Activated naive CD4-positive, alpha-beta T cell treated with anti-CD3 and anti-CD28 coated beads, Interleukin-2, amount 50 U/mL, for 72 hours (primary cell): ENCODE results near the gene TRRAP. TPM values are rescaled to one million over a fixed set of nuclear protein-coding genes. Genes with fewer than 3 reads are reported as not detected.

Source experiments
- ATAC-seq, 2 donors: fragments of 150-1000 bp; cut with Tn5 transposase; 2 replicates each; pipeline ENCODE4 v1.10.0; 2021; ENCODE audit warnings: mild to moderate bottlenecking in 2 of 2, moderate library complexity in 2 of 2
- DNase-seq, 2 donors: peaks; one replicate each; pipeline ENCODE4 v3.0.0; 2021 to 2022; ENCODE audit warnings: low spot score in 2 of 2
- H3K27ac Mint-ChIP-seq, 2 donors: one replicate each; pipeline ENCODE4 v1.8.0; 2022; ENCODE audit warnings: mild to moderate bottlenecking in 2 of 2, mixed read lengths in 2 of 2
- H3K36me3 Mint-ChIP-seq, 2 donors: one replicate each; pipeline ENCODE4 v1.8.0; 2022; ENCODE audit warnings: mixed read lengths in 2 of 2
- H3K9me3 Mint-ChIP-seq, 2 donors: one replicate each; pipeline ENCODE4 v1.8.0; 2022; ENCODE audit warnings: mixed read lengths in 2 of 2
- total RNA-seq, 2 donors: library from RNA; stranded (reverse); gene quantifications; one replicate each; pipeline ENCODE4 v1.2.3, GENCODE V29; 2022

Gene TRRAP
- total RNA-seq, 2 donors from 2014 or later = 49.8 to 58.3 TPM

GRCh38 chr7:98913026-98913425, 34.7 kb downstream of the TRRAP start:
- ATAC-seq = no peak
- H3K9me3 Mint-ChIP-seq = no peaks in the 10 kb centered on the region

GRCh38 chr7:98913612-98914011, 35.3 kb downstream of the TRRAP start:
- H3K27ac Mint-ChIP-seq = no peak overlapping the region
- H3K9me3 Mint-ChIP-seq = no peaks in the 10 kb centered on the region
- H3K36me3 Mint-ChIP-seq = peaks cover 4 to 8% of the 10 kb centered on the region in 2 donors
- no peak for ATAC-seq
- DNase-seq = no peak

More at GRCh38 chr7:98913026-98913425, 34.7 kb downstream of the TRRAP start:
- Mint-ChIP-seq H3K27ac (no peak overlapping the region), H3K36me3 (peaks cover 4 to 8% of the 10 kb centered on the region in 2 donors)
- no peak for DNase-seq

- Mint-ChIP-seq H3K27ac (peak overlapping the region in 1 of 2 donors; percentile 14), H3K9me3 (no peaks in the 10 kb centered on the region), H3K36me3 (peaks cover 0 to 4% of the 10 kb centered on the region in 2 donors)
- no peak for DNase-seq
- no peak for ATAC-seq
Measured at GRCh38 chr7:98917331-98917730, 39.0 kb downstream of the TRRAP start.

GRCh38 chr7:98921608-98922372, 43.5 kb downstream of the TRRAP start:
- Mint-ChIP-seq H3K36me3 (peaks cover 21 to 23% of the 10 kb centered on the region in 2 donors), H3K27ac (no peak overlapping the region)
- DNase-seq = no peak

GRCh38 chr7:98922392-98923187, 44.3 kb downstream of the TRRAP start:
- Mint-ChIP-seq H3K27ac (peak overlapping the region; percentile 35 to 88), H3K36me3 (peaks cover 18 to 26% of the 10 kb centered on the region in 2 donors), H3K9me3 (no peaks in the 10 kb centered on the region)
- no peak for ATAC-seq
- no peak for DNase-seq

More at GRCh38 chr7:98921608-98922372, 43.5 kb downstream of the TRRAP start:
- ATAC-seq = no peak
- H3K9me3 Mint-ChIP-seq = no peaks in the 10 kb centered on the region

GRCh38 chr7:98923512-98923911, 45.2 kb downstream of the TRRAP start:
- peaks cover 24 to 32% of the 10 kb centered on the region in 2 donors for H3K36me3 Mint-ChIP-seq
- no peaks in the 10 kb centered on the region for H3K9me3 Mint-ChIP-seq

GRCh38 chr7:98927125-98927524, 48.8 kb downstream of the TRRAP start:
- H3K27ac Mint-ChIP-seq = no peak overlapping the region
- no peak for DNase-seq
- H3K9me3 Mint-ChIP-seq = no peaks in the 10 kb centered on the region

More at GRCh38 chr7:98923512-98923911, 45.2 kb downstream of the TRRAP start:
- DNase-seq (no peak), ATAC-seq (no peak)
- peak overlapping the region in 1 of 2 donors; percentile 35 for H3K27ac Mint-ChIP-seq

GRCh38 chr7:98930464-98930863, 52.1 kb downstream of the TRRAP start:
- Mint-ChIP-seq H3K27ac (no peak overlapping the region), H3K9me3 (no peaks in the 10 kb centered on the region), H3K36me3 (peaks cover 22 to 27% of the 10 kb centered on the region in 2 donors)
- DNase-seq (no peak), ATAC-seq (peak; percentile 24 to 26)

More at GRCh38 chr7:98927125-98927524, 48.8 kb downstream of the TRRAP start:
- H3K36me3 Mint-ChIP-seq = peaks cover 28 to 38% of the 10 kb centered on the region in 2 donors
- no peak for ATAC-seq

- Mint-ChIP-seq H3K36me3 (peaks cover 17 to 22% of the 10 kb centered on the region in 2 donors), H3K27ac (no peak overlapping the region), H3K9me3 (no peaks in the 10 kb centered on the region)
- ATAC-seq (peak; percentile 85), DNase-seq (no peak)
Measured at GRCh38 chr7:98930921-98931320, 52.6 kb downstream of the TRRAP start.

- H3K9me3 Mint-ChIP-seq = no peaks in the 10 kb centered on the region
- H3K27ac Mint-ChIP-seq = no peak overlapping the region
- ATAC-seq (no peak), DNase-seq (no peak)
- peaks cover 6 to 13% of the 10 kb centered on the region in 2 donors for H3K36me3 Mint-ChIP-seq
Measured at GRCh38 chr7:98933321-98933720, 55.0 kb downstream of the TRRAP start.

GRCh38 chr7:98934267-98934666, 55.9 kb downstream of the TRRAP start:
- Mint-ChIP-seq H3K9me3 (no peaks in the 10 kb centered on the region), H3K36me3 (peaks cover 6 to 13% of the 10 kb centered on the region in 2 donors), H3K27ac (no peak overlapping the region)
- DNase-seq = no peak
- ATAC-seq = no peak

GRCh38 chr7:98935811-98936210, 57.5 kb downstream of the TRRAP start:
- H3K36me3 Mint-ChIP-seq = peaks cover 6 to 13% of the 10 kb centered on the region in 2 donors
- no peaks in the 10 kb centered on the region for H3K9me3 Mint-ChIP-seq
- H3K27ac Mint-ChIP-seq = peak overlapping the region in 1 of 2 donors; percentile 55
- DNase-seq = no peak
- no peak for ATAC-seq

GRCh38 chr7:98943336-98943735, 65.0 kb downstream of the TRRAP start:
- peaks cover 0 to 4% of the 10 kb centered on the region in 2 donors for H3K36me3 Mint-ChIP-seq
- no peak for ATAC-seq

GRCh38 chr7:98944386-98944785, 66.1 kb downstream of the TRRAP start:
- ATAC-seq = no peak
- Mint-ChIP-seq H3K27ac (no peak overlapping the region), H3K36me3 (peaks cover under 1 to 4% of the 10 kb centered on the region in 2 donors), H3K9me3 (no peaks in the 10 kb centered on the region)
- DNase-seq = no peak

More at GRCh38 chr7:98943336-98943735, 65.0 kb downstream of the TRRAP start:
- no peak overlapping the region for H3K27ac Mint-ChIP-seq
- H3K9me3 Mint-ChIP-seq = no peaks in the 10 kb centered on the region
- DNase-seq = no peak

GRCh38 chr7:98945852-98946251, 67.5 kb downstream of the TRRAP start:
- H3K9me3 Mint-ChIP-seq = no peaks in the 10 kb centered on the region
- ATAC-seq (no peak), DNase-seq (no peak)
- no peak overlapping the region for H3K27ac Mint-ChIP-seq
- peaks cover 4 to 5% of the 10 kb centered on the region in 2 donors for H3K36me3 Mint-ChIP-seq

- no peak for DNase-seq
- ATAC-seq = no peak
- H3K9me3 Mint-ChIP-seq = no peaks in the 10 kb centered on the region
- peaks cover 5% of the 10 kb centered on the region in 2 donors for H3K36me3 Mint-ChIP-seq
- no peak overlapping the region for H3K27ac Mint-ChIP-seq
Measured at GRCh38 chr7:98946389-98946788, 68.1 kb downstream of the TRRAP start.
